Small intestine (tissue), 7 donors: ENCODE results near the gene WDR18. TPM values are rescaled to one million over a fixed set of nuclear protein-coding genes. Genes with fewer than 3 reads are reported as not detected.

Experiments used
- DNase-seq, 2 donors: peaks; one replicate each; pipeline versions ENCODE4 v3.0.0 to v3.0.0-alpha.2; 2013
- FAIRE-seq: peaks from 2 replicates; lab custom pipeline; 2012; peaks lifted over from hg19 to GRCh38; lab: Jason Lieb, UNC
- H3K27ac ChIP-seq, 3 donors: one replicate each; pipeline ENCODE4 v1.5.1; 2013; ENCODE audit warnings: low read length in 2 of 3, mild to moderate bottlenecking in 2 of 3, control low read depth in 1 of 3, inconsistent platforms in 1 of 3, low read depth in 1 of 3, moderate library complexity in 1 of 3
- H3K27me3 ChIP-seq, 3 donors: one replicate each; pipeline ENCODE4 v1.6.1; 2013; ENCODE audit warnings: low read length in 3 of 3, inconsistent platforms in 1 of 3; ENCODE audit not compliant: control insufficient read depth in 3 of 3, insufficient read depth in 3 of 3
- H3K36me3 ChIP-seq, 3 donors: one replicate each; pipeline ENCODE4 v1.6.1; 2013; ENCODE audit warnings: low read length in 3 of 3, inconsistent platforms in 1 of 3, low read depth in 1 of 3, mild to moderate bottlenecking in 1 of 3, moderate library complexity in 1 of 3; ENCODE audit not compliant: control insufficient read depth in 3 of 3, insufficient read depth in 2 of 3
- H3K4me1 ChIP-seq, 3 donors: one replicate each; pipeline ENCODE4 v1.6.1; 2013; ENCODE audit warnings: low read length in 2 of 3, inconsistent platforms in 1 of 3, low read depth in 1 of 3, mild to moderate bottlenecking in 1 of 3, moderate library complexity in 1 of 3; ENCODE audit not compliant: control insufficient read depth in 3 of 3, insufficient read depth in 2 of 3
- H3K4me3 ChIP-seq, 3 donors: one replicate each; pipeline ENCODE4 v1.5.1; 2013; ENCODE audit warnings: low read length in 3 of 3, control low read depth in 1 of 3, inconsistent platforms in 1 of 3, low read depth in 1 of 3, mild to moderate bottlenecking in 1 of 3, moderate library complexity in 1 of 3
- H3K9me3 ChIP-seq, 2 donors: one replicate each; pipeline ENCODE4 v1.6.1; 2013; ENCODE audit warnings: low read depth in 1 of 2, low read length in 1 of 2; ENCODE audit not compliant: control insufficient read depth in 2 of 2, insufficient read depth in 1 of 2
- WGBS, 3 donors: extraction: QIAGEN DNeasy Blood & Tissue Kit; methylation state at CpG; one replicate each; pipeline ENCODE4 v1.1.7; 2013; 5-methylcytosine and 5-hydroxymethylcytosine counted together
- polyA plus RNA-seq, 4 donors: library from polyadenylated mRNA; stranded (reverse) in 3 of 4; unstranded in 1 of 4; fragments of 200-250 nt in 3 of 4; fragments of 120-200 nt in 1 of 4; gene quantifications; one replicate each; pipeline versions ENCODE4 v1.2.1 to v1.2.3, GENCODE V29; 2013
- donor health status: healthy with polysubstance abuse.
- donor health status: control.
- donor health status: control.
- donor health status: Bipolar disorder and iron deficiency.
- donor health status: healthy.

The WDR18 gene
- polyA plus RNA-seq, 4 donors: 33.4 to 70.8 (median 57.5) TPM

- Histone ChIP-seq H3K4me3 (no peak overlapping the region), H3K27me3 (peaks cover 0 to 36% (median 14%) of the 10 kb centered on the region in 3 donors), H3K36me3 (peaks cover 0 to 64% (median 0%) of the 10 kb centered on the region in 3 donors), H3K27ac (no peak overlapping the region), H3K9me3 (no peaks in the 10 kb centered on the region), H3K4me1 (peaks cover 0 to 9% (median 0%) of the 10 kb centered on the region in 3 donors)
- DNase-seq (no peak), FAIRE-seq (no peak)
- 88 to 96% (median 90%) methylated on average over 38 to 43 of the region's 43 CpGs for WGBS, 3 donors
Measured at GRCh38 chr19:993831-994393, 9.8 kb downstream of the WDR18 start.

- H3K36me3 ChIP-seq: peaks cover 0 to 58% (median 0%) of the 10 kb centered on the region in 3 donors
- H3K27ac ChIP-seq: no peak overlapping the region
- H3K4me3 ChIP-seq: no peak overlapping the region
- 90 to 94% (median 92%) methylated on average over 16 to 18 of the region's 18 CpGs for WGBS, 3 donors
- H3K27me3 ChIP-seq: peaks cover 0 to 42% (median 16%) of the 10 kb centered on the region in 3 donors
- H3K4me1 ChIP-seq: peaks cover 0 to 9% (median 0%) of the 10 kb centered on the region in 3 donors
- H3K9me3 ChIP-seq: peaks cover 0 to 4% of the 10 kb centered on the region in 2 donors
- DNase-seq: no peak
- no peak for FAIRE-seq
Measured at GRCh38 chr19:994516-994915, 10.4 kb downstream of the WDR18 start.

- Histone ChIP-seq H3K36me3 (peaks cover 0 to 51% (median 0%) of the 10 kb centered on the region in 3 donors), H3K9me3 (peaks cover 0 to 5% of the 10 kb centered on the region in 2 donors), H3K4me1 (peaks cover 0 to 9% (median 0%) of the 10 kb centered on the region in 3 donors), H3K27me3 (peaks cover 0 to 47% (median 16%) of the 10 kb centered on the region in 3 donors), H3K27ac (no peak overlapping the region), H3K4me3 (no peak overlapping the region)
- WGBS, 3 donors: 33 to 73% (median 49%) methylated on average over 23 to 26 of the region's 26 CpGs
- DNase-seq (no peak), FAIRE-seq (no peak)
Measured at GRCh38 chr19:995051-995827, 11.1 kb downstream of the WDR18 start.

- peak overlapping the region in 1 of 3 donors; percentile 19 for H3K4me3 ChIP-seq
- peaks cover 0 to 53% (median 19%) of the 10 kb centered on the region in 3 donors for H3K27me3 ChIP-seq
- H3K27ac ChIP-seq: no peak overlapping the region
- FAIRE-seq: no peak
- H3K36me3 ChIP-seq: peaks cover 0 to 41% (median 0%) of the 10 kb centered on the region in 3 donors
- peaks cover 0 to 5% of the 10 kb centered on the region in 2 donors for H3K9me3 ChIP-seq
- H3K4me1 ChIP-seq: peaks cover 0 to 14% (median under 1%) of the 10 kb centered on the region in 3 donors
- WGBS, 3 donors: 5 to 11% (median 9%) methylated on average over 55 to 64 of the region's 64 CpGs
- peak; percentile 16 to 76 for DNase-seq
Measured at GRCh38 chr19:996051-996838, 12.1 kb downstream of the WDR18 start.

GRCh38 chr19:998064-998463, 13.9 kb downstream of the WDR18 start:
- Histone ChIP-seq H3K4me3 (no peak overlapping the region), H3K27ac (no peak overlapping the region), H3K27me3 (peaks cover 0 to 67% (median 23%) of the 10 kb centered on the region in 3 donors), H3K9me3 (peaks cover 0 to 5% of the 10 kb centered on the region in 2 donors), H3K36me3 (peaks cover 0 to 28% (median 0%) of the 10 kb centered on the region in 3 donors), H3K4me1 (peaks cover 0 to 18% (median 2%) of the 10 kb centered on the region in 3 donors)
- DNase-seq (no peak), FAIRE-seq (no peak)
- WGBS, 3 donors: 26 to 39% (median 33%) methylated on average over 6 of the region's 6 CpGs

GRCh38 chr19:999379-999719, 15.2 kb downstream of the WDR18 start:
- Histone ChIP-seq H3K27ac (no peak overlapping the region), H3K4me1 (peaks cover 0 to 18% (median 2%) of the 10 kb centered on the region in 3 donors), H3K27me3 (peaks cover 0 to 67% (median 23%) of the 10 kb centered on the region in 3 donors), H3K36me3 (peaks cover 0 to 15% (median 0%) of the 10 kb centered on the region in 3 donors), H3K4me3 (no peak overlapping the region), H3K9me3 (peaks cover 0 to 5% of the 10 kb centered on the region in 2 donors)
- 58 to 69% (median 60%) methylated on average over 3 of the region's 3 CpGs for WGBS, 3 donors
- no peak for DNase-seq
- FAIRE-seq: no peak

- peaks cover 0 to 5% of the 10 kb centered on the region in 2 donors for H3K9me3 ChIP-seq
- no peak within 1 kb of the TSS for H3K27ac ChIP-seq
- H3K27me3 ChIP-seq: peaks cover 0 to 67% (median 23%) of the 10 kb centered on the region in 3 donors
- DNase-seq (peak; percentile 36 to 71), FAIRE-seq (no peak)
- WGBS, 3 donors: 1 to 3% (median 2%) methylated on average over 34 to 43 of the region's 43 CpGs
- peaks cover 0 to 8% (median 0%) of the 10 kb centered on the region in 3 donors for H3K36me3 ChIP-seq
- H3K4me3 ChIP-seq: no peak within 1 kb of the TSS
- H3K4me1 ChIP-seq: peaks cover 0 to 18% (median 2%) of the 10 kb centered on the region in 3 donors
Measured at GRCh38 chr19:1000095-1000494, 15.9 kb downstream of the WDR18 start, which contains the start of gene GRIN3B. Gene GRIN3B (plus strand): TSS chr19:1000419. CDS start chr19:1000438, 19 bp downstream.
